Amniotic epithelial cell (primary cell): ENCODE data around the gene SERINC2.
A peak's percentile ranks its signal among the peaks of the same experiment; 100 is the strongest.

Source experiments
- DNase-seq: peaks from one replicate; pipeline ENCODE4 v3.0.0-alpha.2; 2010; ENCODE audit warnings: low read depth

The SERINC2 gene

GRCh38 chr1:31412732-31413404, at the start of gene SERINC2:
Gene SERINC2 (plus strand): TSS chr1:31413213. CDS start chr1:31413266, 53 bp downstream.
- DNase-seq = no peak

DNA sequence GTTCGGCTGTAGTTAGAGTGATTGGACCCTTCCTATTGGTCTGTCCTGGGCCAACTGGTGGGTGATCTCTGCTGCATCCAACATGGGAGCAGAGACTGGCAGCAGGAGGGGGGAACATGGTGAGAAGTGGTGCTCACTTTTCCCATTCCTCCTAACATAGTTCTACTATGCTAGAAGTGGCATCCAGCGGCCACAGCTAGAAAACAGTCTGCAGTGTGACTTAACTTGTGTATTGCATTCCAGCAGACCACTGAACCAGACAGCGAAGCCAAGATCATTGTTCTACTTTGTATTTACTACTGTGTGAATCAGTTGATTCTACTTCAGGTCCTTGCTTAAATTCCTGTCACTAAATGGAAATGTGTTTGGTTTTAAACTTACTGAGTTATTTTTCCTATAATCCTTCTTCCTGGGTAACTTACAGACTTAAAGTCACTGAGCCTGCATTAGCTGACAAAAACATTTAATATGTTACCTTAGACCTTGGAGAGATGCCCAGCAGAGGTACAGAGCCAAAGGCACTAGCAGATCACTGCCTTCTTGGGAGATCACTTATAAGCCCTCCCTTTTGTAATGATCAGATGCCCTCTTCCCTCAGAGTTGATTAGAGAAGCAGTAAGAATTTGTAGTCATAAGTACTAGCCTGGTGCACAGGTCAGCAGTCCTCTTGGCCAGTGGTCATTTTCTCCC, 48.3 kb upstream of the SERINC2 start:
- DNase-seq = no peak

GRCh38 chr1:31366796-31367195, 46.2 kb upstream of the SERINC2 start:
- no peak for DNase-seq

DNA sequence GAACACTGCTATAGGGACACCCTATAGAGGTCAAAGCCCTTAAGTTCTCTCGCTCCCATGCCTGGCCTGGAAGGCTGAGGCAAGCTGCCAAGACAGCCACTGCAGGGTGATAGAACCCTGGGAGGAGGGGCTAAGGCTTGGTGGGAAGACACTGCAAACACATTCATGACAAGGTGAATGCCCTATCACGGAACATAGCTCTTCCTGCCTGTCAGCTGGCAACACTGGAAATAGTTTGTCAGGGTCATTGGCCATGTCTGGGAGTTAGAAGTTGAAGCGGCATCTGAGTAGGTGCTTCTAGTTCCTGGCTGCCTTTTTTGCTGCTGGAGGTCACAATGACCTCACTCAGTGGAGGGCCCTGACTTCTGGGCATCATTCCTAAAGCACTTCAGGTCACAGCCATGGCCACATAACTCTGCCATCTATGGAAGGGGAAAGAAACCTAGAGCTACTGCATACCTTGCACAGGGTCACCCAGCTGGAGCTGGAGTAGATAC, 44.4 kb upstream of the SERINC2 start:
- no peak for DNase-seq

GRCh38 chr1:31370021-31370420, 43.0 kb upstream of the SERINC2 start:
- no peak for DNase-seq

DNA sequence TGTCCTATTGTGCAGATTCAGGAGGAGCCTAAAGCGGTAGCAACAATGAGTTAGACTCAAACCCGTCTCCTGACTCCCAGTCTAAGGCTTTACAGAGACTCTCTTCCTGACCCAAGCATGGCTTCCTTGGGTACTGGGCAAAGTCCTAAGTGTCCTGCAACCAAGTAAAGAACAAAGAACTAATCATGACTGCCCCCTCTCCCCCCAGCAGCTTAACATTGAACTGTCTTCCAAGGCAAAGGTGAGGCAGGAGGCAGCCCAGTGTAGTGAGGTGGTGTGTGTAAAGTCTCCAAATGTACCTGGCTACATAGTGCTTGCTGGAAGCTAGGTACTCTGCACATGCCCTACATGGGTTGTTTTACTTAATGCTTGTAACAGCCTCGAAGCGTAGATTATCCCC, 42.4 kb upstream of the SERINC2 start:
- no peak for DNase-seq

GRCh38 chr1:31371121-31371959, 41.7 kb upstream of the SERINC2 start:
- DNase-seq = no peak

GRCh38 chr1:31372051-31372450, 41.0 kb upstream of the SERINC2 start:
- DNase-seq = no peak

DNA sequence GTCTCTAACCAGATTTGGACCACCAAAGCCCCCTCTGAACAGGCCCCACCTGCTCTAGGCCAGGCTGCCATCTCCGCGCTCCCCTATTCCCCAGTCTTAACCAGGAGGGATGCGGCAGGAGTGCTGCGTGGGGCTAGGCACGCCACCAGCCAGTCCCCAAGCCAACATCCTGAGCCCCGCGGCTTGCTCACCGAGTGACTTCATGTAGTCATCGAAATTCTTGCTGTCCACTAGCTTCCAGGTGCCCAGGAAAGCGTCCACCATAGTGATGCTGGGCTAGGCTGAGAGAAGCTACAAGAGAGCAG, 40.3 kb upstream of the SERINC2 start:
- DNase-seq = no peak

- peak; percentile 47 for DNase-seq
Measured at GRCh38 chr1:31373056-31373896, 39.7 kb upstream of the SERINC2 start, which contains the start of gene FABP3. Gene FABP3 (minus strand): TSS chr1:31373076. CDS start chr1:31373014, 62 bp downstream.

- DNase-seq = no peak
Measured at GRCh38 chr1:31373897-31374486, 39.0 kb upstream of the SERINC2 start.

DNA sequence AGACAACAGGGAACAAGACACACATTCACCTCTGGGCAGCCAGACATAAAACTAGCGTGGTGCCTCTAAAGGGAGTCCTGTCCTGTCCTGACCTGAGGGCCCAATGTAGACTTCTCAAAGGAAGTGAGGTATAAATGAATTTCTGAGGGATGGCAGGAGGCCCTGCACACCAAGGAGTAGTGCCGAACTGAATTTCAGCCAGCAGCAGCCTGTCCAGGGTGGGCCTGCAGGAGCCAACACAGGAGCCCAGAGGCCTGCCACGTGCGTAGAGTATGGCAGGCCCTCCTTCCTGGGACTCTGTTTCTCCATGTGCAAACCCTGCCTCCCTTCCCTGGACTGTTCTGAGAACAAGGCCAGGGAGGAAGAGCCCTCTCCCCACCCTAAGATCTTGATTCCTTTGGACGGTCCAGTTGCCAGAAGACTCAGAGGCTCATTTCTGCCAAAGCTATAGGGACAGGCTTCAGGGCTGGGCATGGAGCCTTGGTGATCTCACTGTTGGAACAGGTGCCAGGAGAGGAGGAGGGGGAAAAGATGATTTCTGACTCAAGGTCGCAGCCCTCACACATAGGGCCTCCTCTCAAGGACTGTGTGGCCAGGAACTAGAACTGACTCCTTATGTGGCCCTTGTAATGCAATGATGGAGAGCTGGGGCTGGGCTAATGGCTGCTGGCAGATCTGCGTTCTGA, 38.4 kb upstream of the SERINC2 start:
- peak; percentile 32 for DNase-seq

DNA sequence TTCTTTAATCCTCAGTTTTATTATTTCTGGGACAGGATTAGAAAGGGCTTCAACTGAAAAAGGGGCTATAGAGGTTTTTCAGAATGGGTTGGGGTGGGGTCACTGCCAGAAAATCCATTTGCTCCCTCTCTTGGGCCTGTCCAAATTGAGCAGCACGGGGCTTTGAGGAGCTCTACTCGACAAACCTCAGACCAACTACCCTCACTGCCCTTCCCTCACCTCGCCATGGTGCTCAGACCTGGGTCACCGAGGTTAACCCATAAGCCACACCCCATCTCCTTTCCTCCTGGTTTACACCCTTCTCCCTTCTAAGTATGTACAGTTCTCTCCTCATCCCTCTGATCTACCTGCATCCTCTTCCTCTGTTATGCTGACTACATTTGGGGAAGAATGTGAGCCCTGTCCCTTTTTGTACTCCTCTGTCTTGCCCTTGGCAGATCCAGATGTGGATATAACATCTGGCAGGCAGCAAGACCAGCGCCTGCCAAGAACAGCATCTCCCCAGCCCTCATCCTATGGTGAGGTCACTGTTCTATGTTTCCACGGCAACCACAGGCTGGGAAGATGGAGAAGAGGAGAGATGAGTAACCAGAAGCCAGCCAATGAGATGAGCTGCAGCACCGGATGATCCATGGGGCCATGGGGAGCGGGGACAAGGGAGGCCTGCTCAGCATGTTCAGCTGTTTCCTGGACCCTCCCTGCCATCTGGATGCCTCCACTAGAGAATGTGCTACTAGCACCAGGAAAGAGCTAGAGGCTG, 36.5 kb upstream of the SERINC2 start:
- DNase-seq = peak; percentile 88

GRCh38 chr1:31377364-31377863, 35.6 kb upstream of the SERINC2 start:
- DNase-seq = no peak

- no peak for DNase-seq
Measured at GRCh38 chr1:31378001-31378400, 35.0 kb upstream of the SERINC2 start.

GRCh38 chr1:31380181-31380580, 32.8 kb upstream of the SERINC2 start:
- no peak for DNase-seq

- no peak for DNase-seq
Measured at GRCh38 chr1:31381394-31382294, 31.4 kb upstream of the SERINC2 start.

GRCh38 chr1:31382379-31382989, 30.5 kb upstream of the SERINC2 start:
- no peak for DNase-seq
